C4-2B (cell line): ENCODE results near the gene ATXN1.
"Not testable (repeated sequence)": the region's sequence is repeated elsewhere in the genome, so short reads cannot be mapped to it uniquely, and the experiment has no call there.

Source experiments
- CTCF ChIP-seq: fragments of 450-650 bp; conservative IDR thresholded peaks from 2 replicates; pipeline ENCODE4 v1.5.1; 2017; ENCODE audit warnings: mild to moderate bottlenecking
- ZFX ChIP-seq: fragments of 450-650 bp; IDR thresholded peaks from 2 replicates; pipeline ENCODE4 v1.6.1; 2017

- not testable (repeated sequence) for TF ChIP-seq CTCF, ZFX
Measured at GRCh38 chr6:16706491-16706890, 54.8 kb downstream of the ATXN1 start.
